ENCODE measurements around the gene MTMR2.

- TF ChIP-seq SUZ12 (IDR thresholded peaks at IDR 0.05; ENCODE audit: extremely low read depth, insufficient read depth, insufficient read length) (no peak), YY1 (IDR thresholded peaks at IDR 0.05; ENCODE audit: insufficient read depth, insufficient read length) (no peak), ZNF274 (IDR thresholded peaks at IDR 0.05; ENCODE audit: low read depth, low read length) (no peak)
Measured at GRCh38 chr11:95930948-95931347, 7.0 kb upstream of the MTMR2 start.
